ENCODE data around the gene CAPRIN2.

Gene CAPRIN2

DNA sequence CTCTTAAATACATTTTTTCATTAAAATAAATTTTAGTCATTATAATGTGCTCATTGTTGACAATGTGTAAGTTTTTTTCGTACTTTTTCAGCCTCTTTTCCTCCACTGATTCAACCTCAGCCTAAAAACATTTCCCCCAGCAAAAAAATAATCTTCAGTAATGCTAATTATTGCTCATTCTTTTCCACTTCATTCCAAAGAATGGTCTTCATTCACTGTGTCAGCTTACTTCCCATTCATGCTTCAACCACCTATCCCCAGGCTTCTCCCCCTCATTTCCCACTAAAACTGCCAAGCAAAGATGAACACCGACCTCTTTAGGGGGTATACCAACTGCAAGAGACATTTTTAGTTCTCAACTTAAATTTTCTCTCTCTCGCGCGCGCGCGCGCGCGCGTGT is 56.4 kb downstream of the CAPRIN2 start:
- DNase-seq, result no peak

DNA sequence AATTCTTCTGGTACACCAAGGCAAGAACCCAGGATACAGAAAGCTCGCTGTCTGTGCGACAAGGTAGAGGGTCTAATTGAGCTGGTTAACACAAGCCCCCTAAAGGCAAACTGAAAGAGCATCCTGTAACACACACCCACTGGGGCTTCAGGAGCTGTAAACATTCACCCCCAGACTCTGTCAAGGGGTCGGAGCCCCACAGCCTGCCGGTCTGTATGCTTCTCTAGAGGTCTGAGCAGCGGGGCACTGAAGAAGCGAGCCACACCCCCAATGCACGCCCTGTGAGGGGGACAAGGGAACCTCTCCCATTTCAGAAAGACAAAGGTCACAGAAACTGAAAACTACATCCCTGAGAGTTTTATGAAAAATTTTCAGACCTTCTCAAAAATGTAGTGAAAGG is 57.8 kb downstream of the CAPRIN2 start:
- DNase-seq, result no peak

DNA sequence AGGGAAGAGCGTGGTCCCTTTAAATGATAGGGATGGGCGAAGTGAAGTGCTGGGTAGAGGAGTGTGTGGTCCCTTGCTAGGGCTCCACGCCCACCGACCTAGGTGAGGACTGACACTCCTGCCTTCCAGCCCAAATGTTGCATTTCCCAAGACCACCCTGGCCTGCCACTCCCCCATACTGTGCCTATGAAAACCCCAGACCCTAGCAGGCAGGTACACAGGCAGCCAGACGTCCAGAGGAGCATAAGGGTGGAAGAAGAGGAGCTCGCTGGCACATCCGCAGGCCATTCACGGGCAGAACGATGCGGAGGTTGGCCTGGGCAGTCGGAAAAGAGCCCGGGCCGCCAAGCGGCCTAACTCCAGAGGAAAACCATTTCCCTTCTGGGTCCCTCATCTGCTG is 58.3 kb downstream of the CAPRIN2 start:
- DNase-seq, result no peak

DNA sequence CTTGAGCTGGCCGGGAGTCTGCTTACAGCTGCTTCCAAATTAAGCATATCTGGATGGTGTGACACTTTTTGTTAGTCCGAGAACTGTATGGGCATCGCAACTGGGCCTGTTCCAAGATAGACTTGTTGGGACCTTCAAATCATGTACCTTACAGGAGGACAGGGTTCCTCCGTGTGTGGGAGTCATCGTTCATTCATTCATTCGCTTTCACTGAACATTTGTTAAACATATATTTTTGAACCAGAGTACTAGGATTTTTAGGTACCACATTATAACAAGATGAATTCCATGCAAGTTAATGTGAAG is 58.7 kb downstream of the CAPRIN2 start:
- no peak for DNase-seq

DNA sequence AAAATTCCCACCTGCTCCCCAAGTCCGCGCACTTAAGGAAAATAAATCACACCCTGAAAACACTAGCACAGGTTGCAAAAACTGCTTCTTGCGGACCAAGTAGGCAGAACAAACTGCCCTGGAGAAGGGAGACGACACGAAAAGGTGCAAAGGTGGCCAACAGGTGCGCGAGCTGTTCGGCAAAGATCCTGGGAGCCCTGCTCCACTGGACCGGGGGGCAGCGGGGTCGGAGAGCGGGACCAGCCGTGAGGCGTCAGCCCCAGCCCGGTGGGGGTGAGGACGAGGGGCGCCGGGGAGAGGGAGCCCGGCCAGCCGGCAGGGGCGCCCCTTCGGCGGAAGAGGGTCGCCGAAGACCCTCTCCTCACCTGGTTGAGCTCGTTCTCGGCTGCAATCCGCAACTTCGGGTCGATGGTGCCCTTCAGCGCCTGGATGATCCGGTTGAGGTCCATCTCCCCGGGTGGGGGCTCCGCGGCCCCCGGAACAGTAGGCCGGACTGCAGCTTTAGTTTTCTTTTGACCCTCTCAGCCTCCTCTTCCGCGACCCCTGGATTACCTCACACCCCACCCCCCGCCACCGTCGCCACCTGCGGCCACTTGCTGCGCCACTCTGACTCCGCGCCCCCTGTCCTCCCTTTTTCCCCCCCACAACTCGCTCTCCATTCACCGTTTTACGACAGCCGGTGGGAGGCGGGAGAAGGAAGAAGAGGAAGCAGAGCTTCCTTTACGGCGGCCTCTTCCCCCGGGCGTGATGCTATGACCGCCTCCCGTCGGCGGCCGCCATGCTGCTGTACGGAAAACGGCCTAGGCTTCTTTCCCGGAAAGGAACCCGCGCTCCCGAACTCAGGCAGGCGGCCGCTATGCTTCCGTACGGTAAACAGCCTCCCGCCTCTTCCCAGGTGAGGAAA is 59.3 kb downstream of the CAPRIN2 start, which contains the start of gene IPO8:
IPO8 (minus strand) TSS at position 671 of the 904 bp plus-strand sequence; CDS start at position 449, 222 bp downstream.
- peak; percentile 78 for DNase-seq

DNA sequence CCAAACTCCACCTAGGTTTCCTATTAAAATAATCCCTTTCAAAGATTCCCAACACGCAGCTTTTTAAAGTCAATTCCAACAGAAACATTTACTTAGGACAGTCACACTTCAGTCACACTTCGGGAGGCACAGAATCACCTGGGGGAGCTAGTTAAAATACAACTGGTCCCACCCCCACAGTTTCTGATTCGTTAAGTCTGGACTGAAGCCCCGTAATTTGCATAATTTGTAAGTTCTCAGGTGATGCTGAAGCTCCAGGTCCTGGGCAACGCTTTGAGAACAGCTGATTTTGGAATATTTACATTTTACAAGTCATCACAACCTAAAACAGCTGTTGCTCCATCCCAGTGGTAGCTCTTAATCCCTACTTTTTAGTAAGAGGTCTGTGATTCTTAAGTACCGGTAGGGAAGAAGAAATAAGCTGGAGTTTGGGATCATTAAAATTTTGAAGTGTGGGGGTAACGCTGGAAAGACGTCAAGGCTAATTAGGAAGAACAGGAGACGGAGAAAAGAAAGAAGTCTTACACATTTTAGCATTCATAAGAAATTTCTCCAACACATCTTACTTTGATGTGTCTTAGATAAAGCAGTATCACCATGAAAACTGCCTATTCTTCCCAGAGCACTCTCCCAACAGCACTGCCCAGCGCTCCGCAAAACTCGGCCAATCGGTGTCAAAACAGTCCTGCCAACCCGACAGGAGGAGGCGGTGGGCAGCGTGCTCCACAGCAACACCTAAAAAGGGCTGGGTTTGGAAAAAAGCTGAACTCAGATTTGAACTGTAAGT is 60.1 kb downstream of the CAPRIN2 start:
- peak; percentile 23 for DNase-seq

DNA sequence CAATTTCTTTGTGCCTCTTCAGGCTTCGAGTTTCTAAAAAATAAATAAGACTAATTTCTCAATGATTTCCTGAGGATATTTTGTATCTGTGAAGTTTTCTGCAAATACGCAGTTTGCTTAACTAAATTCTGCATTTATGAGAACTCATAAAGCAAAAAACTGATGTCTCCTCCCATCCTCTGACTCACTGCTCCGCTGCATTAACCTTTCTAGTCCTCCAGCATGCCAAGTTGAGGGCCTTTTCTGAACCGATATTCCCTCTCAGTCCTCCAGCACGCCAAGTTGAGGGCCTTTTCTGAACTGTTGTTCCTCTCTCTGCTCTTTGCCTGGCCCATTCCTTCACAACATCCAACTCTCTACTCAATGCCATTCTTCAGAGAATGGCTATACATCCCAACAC is 62.3 kb downstream of the CAPRIN2 start:
- no peak for DNase-seq

DNA sequence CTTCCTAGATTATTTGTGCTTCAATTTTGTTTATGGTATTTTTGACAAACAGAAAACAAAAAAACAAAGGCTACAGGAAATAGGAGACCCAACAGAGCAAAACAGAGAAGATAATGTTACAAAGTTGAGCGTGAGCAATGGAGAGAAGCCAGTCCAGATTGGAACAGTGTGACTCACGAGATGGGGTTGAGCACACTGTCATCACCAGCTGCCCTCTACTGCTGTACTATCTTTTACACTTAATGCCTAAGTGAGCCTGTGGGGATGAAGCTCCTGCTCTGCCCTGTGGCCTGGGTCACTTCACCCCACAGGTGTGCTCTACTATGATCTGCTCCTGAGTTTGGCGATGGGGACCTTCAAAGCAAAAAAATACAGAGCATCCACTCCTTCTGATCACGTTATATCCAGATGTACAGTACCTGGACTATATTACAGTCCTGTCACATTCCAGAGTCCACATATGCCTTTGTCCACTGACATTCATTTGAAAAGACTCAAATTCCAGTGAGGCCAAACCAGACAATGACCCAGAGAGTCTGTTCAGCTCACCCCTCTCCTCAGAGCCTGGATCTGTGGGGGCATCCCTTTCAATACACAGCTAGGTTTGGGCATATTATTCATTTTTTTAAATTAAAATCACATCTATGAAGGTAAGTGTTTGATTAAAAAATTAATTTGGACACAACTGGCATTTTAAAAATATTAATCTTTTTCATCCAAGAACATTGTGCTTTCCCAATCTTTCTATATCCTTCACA is 63.5 kb downstream of the CAPRIN2 start:
- DNase-seq, result peak; percentile 77

DNA sequence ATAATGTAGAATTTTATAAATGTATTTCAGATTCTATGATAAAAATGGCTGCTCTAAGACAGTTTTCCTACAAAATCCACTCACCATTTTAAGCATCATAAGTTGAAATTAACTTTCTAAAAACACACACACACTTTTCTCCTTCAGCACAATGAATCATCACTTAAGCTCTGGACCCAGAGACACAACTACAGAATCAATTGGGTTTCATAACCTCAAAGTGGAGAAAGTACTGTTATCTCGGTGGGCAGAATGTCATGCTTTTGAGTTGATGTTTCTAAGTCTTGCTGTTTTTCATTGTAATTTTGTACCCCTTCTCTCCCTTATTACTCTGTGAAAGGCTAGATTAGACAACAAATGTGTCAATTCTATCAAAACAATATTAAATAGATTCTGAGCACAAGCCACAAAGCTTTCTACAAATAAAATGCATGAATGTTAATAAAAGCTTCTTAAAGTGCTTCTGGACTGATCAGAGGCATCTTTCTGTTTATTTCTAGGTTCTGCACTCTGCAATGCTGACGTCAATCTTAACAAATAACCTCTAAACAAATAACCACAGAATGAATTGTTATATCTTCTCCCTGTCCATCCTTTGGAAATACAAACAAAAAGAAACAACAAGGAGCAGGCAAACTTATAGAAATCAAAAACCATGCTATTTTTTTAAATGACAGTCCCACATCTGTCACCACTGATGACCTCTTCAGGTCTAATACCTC is 67.3 kb downstream of the CAPRIN2 start:
- peak; percentile 16 for DNase-seq

DNA sequence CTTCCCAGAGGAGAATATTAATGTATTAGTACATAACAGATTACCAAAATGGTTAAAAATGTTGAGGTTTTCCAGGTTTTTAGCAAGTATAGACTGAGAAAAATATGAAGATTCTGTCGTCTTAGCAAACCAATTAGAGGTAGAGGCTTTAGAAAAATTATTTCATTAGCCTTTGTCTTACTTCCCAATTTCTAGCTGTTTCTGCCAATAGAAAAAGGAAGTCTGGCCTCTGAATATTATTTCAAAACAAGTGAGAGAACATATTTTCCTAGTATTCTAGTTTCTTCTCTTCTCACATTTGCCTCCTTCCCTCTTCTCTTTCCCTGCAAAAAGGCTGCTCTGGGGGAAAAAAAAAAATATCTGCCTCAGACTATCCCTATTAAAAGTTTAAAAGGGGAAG is 75.5 kb downstream of the CAPRIN2 start:
- no peak for DNase-seq

DNA sequence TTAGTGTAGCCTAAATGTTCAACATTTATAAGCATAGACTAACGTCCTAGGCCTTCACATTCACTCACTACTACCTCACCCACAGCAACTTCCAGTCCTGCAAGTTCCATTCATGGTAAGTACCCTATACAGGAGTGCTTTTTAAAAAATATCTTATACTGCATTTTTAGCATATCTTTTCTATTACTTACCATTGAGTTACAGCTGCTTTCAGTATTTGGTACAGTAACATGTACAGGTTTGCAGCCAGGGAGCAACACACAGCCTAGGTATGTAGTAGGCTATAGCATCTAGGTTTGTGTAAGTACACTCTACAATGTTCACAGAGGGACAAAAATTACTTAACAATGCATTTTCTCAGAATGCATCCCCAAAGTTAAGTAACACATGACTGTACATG is 76.5 kb downstream of the CAPRIN2 start:
- no peak for DNase-seq

DNA sequence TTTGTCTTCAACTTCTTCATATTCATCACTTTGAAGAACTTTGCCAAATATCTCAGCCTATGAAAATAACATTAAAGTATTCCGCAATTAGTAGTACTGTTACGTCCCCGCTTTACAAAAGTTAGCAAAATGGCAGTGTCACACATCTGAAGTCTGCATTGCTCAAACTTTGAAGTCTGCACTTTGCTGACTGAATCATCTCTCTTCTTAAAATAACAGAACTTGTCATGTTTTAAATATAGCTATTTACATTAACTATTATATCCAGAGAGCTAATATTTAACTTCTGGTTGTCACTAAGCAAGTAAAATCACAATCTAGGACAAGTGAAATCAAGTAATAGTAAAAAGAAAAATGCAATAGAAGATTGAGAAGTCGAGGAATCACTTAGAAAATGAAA is 93.5 kb downstream of the CAPRIN2 start:
- no peak for DNase-seq

All from NCI-H510A treated with DMSO at 0.1 percent for 48 hours (cell line).